Lower leg skin (tissue), 3 donors: ENCODE data around the gene CPNE6.

Experiments used
- CTCF ChIP-seq, 3 donors: fragments of 450-650 bp; IDR thresholded peaks; one replicate each; pipeline ENCODE4 v1.5.1; 2016; ENCODE audit warnings: antibody characterized with exemption in 3 of 3, mild to moderate bottlenecking in 3 of 3, moderate library complexity in 2 of 3
- POLR2A ChIP-seq, 2 donors: fragments of 450-650 bp; IDR thresholded peaks; one replicate each; pipeline ENCODE4 v1.6.1; 2016 to 2017; ENCODE audit warnings: antibody characterized with exemption in 2 of 2, mild to moderate bottlenecking in 1 of 2, moderate library complexity in 1 of 2

- no peak for TF ChIP-seq CTCF (IDR thresholded peaks at IDR 0.05)
- TF ChIP-seq POLR2A (IDR thresholded peaks at IDR 0.05), result no peak
Observed at GRCh38 chr14:24051789-24052655, 19.3 kb upstream of the CPNE6 start, which contains the start of gene CARMIL3.
